ENCODE measurements around the gene DNAJC17.

Gene DNAJC17

GRCh38 chr15:40828447-40829036 is 21.3 kb upstream of the DNAJC17 start, which contains the start of gene PPP1R14D:
TSS of gene PPP1R14D (minus strand) at chr15:40828708. CDS start at chr15:40828641, 67 bp downstream.
- no peak for DNase-seq

GRCh38 chr15:40826423-40827075 is 19.3 kb upstream of the DNAJC17 start:
- DNase-seq = no peak

- DNase-seq = no peak
Measured at GRCh38 chr15:40825661-40826422, 18.6 kb upstream of the DNAJC17 start.

GRCh38 chr15:40823572-40824343 is 16.5 kb upstream of the DNAJC17 start:
- no peak for DNase-seq

- DNase-seq = no peak
Measured at GRCh38 chr15:40821195-40821594, 13.9 kb upstream of the DNAJC17 start.

- no peak for DNase-seq
Measured at GRCh38 chr15:40819048-40819447, 11.8 kb upstream of the DNAJC17 start.

- peak; percentile 19 to 55 (median 53) for DNase-seq
Measured at GRCh38 chr15:40815042-40815698, 7.9 kb upstream of the DNAJC17 start.

GRCh38 chr15:40812721-40813425 is 5.6 kb upstream of the DNAJC17 start:
- no peak for DNase-seq

- peak; percentile 45 to 57 (median 51) for DNase-seq
Measured at GRCh38 chr15:40808861-40809450, 1.7 kb upstream of the DNAJC17 start.

GRCh38 chr15:40807888-40808461 is 702 bp upstream of the DNAJC17 start:
- peak in 1 of 3 donors; percentile 29 for DNase-seq

GRCh38 chr15:40806672-40807027 is 623 bp downstream of the DNAJC17 start:
- no peak for DNase-seq

GRCh38 chr15:40803688-40804087 is 3.6 kb downstream of the DNAJC17 start:
- no peak for DNase-seq

- DNase-seq = no peak
Measured at GRCh38 chr15:40803076-40803475, 4.2 kb downstream of the DNAJC17 start.

- no peak for DNase-seq
Measured at GRCh38 chr15:40799523-40799922, 7.8 kb downstream of the DNAJC17 start.

GRCh38 chr15:40796512-40796911 is 10.8 kb downstream of the DNAJC17 start:
- DNase-seq = peak; percentile 31 to 44 (median 31)

GRCh38 chr15:40796041-40796440 is 11.2 kb downstream of the DNAJC17 start:
- DNase-seq = no peak

- peak; percentile 67 to 79 (median 68) for DNase-seq
Measured at GRCh38 chr15:40793216-40793989, 13.9 kb downstream of the DNAJC17 start.

- no peak for DNase-seq
Measured at GRCh38 chr15:40792394-40792793, 14.9 kb downstream of the DNAJC17 start.

GRCh38 chr15:40790718-40791117 is 16.6 kb downstream of the DNAJC17 start:
- no peak for DNase-seq

- no peak for DNase-seq
Measured at GRCh38 chr15:40789999-40790398, 17.3 kb downstream of the DNAJC17 start.

Measured in suppressor macrophage treated with lipopolysaccharide for 1 hour (primary cell).